ENCODE measurements around the gene FUS. TPM values are rescaled to one million over a fixed set of nuclear protein-coding genes. Genes with fewer than 3 reads are reported as not detected.
"Not testable (repeated sequence)": the region's sequence is repeated elsewhere in the genome, so short reads cannot be mapped to it uniquely, and the experiment has no call there.

The FUS gene
- total RNA-seq: 100 to 1,000 TPM; 168 to 208 TPM
- long read RNA-seq, donor 1, full-length matches to known transcripts: 45 of 70 reads
- long read RNA-seq, donor 1, partial matches to known transcripts: 22 of 70 reads
- long read RNA-seq, donor 1, other reads (novel, unspliced or antisense): 3 of 70 reads
- long read RNA-seq, donor 2, full-length matches to known transcripts: 202 of 242 reads
- long read RNA-seq, donor 2, partial matches to known transcripts: 30 of 242 reads
- long read RNA-seq, donor 2, other reads (novel, unspliced or antisense): 10 of 242 reads

DNA sequence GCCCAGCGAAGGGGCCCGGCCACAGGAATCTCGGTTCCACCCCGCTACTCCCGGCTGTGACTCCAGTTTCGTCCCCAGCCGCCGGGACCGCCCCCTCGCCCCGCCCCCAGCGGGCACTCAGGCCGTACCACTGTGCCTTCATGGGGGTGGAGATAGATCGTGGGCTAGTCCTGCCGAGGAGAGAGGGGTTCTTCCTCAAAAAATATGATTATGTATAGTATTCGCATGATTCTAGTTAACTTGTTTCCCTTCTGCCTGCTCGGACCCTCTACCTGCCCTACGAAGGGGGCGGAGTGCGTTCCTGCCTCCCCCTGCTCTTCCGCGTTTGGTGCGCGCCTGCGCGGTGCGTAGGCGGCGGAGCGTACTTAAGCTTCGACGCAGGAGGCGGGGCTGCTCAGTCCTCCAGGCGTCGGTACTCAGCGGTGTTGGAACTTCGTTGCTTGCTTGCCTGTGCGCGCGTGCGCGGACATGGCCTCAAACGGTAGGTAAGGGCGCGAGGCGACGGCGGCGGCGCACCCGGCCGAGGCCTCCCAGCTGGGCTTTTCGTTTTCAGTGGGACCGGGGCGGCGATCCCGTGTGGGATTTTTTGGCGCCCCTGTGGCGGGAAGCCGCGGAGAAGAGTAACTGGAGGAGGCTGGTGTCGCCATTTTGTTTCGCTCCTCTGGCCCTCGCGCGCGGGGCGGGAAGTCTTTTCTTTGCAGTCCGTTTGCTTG, at the start of gene FUS:
Gene FUS, plus strand, starts transcription at position 393 of the 713 bp plus-strand sequence. Its CDS starts 76 bp downstream, at position 469.
- intact Hi-C loops (cut with DNase I): loop anchor here (10.0 kb wide), 2 partner anchors 265 to 515 kb away; partner anchors contain the start of gene ZNF843 (in 2 of the 2)
- DNase-seq (ENCODE audit: low spot score): peak; percentile 98

DNA sequence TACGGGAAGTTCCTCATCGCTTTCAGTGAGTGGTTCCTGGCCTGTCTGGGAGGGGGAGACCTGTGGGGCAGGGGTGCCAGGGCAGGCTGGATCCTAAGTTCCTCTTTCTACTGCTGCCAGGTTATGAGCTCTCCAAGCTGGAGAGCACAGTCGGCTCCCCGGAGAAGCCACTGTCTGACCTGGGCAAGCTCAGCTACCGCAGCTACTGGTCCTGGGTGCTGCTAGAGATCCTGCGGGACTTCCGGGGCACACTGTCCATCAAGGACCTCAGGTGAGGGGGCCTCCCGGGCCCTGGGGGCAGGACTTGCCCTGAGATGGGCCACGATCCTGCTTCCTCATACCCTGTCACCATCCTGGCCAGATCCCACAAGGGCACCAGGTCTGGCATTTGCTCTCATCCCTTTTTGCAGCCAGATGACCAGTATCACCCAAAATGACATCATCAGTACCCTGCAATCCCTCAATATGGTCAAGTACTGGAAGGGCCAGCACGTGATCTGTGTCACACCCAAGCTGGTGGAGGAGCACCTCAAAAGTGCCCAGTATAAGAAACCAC, 49.5 kb upstream of the FUS start:
- intact Hi-C loops (cut with DNase I): loop anchor here in 1 of 2 donors (5.0 kb wide), 1 partner anchor 1383 kb away; the partner anchor contains the start of gene C16orf54
- no peak for DNase-seq (ENCODE audit: low spot score)

DNA sequence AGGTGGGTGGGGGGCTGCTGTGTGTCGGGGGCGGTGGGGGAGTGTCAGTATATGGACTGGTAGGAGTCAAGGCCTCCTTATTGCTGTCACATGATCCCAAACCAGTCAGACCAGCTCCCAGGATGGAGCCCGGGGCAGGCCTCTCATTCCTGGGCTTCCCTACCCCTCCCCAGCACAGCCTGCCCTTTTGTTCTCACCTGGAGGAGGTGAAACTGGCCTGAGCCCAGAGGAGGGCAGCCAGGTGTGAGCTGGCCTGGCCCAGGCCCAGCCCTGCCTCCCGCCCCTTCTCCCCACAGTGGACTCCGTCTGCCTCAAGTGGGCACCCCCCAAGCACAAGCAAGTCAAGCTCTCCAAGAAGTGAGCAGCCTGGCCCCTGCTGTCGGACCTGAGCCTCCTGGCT, 49.0 kb upstream of the FUS start:
- DNase-seq (ENCODE audit: low spot score): no peak
- intact Hi-C loops (cut with DNase I): loop anchor here in 1 of 2 donors (5.0 kb wide), 1 partner anchor 1384 kb away; the partner anchor contains the start of gene C16orf54

DNA sequence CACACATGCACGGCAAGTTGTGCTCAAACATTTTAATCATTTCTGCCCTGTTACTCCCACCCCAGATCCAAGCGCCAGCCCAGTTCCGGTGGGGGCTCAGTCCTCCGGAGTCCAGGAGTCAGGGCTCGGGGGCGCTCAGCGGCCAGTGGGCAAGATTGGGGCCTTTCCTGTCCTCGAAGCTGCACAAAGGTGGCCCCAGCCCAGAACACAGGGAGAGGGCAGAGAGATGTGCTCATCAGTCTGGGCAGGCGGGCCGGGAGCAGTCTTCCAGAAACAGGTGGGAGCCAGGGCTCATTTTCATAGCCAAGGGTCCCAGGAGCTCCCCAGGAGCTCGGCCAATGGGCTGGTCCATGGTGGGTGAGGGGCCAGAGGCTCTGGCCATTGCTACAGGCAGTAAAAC, 48.5 kb upstream of the FUS start:
- intact Hi-C loops (cut with DNase I): loop anchor here in 1 of 2 donors (5.0 kb wide), 1 partner anchor 1384 kb away; the partner anchor contains the start of gene C16orf54
- no peak for DNase-seq (ENCODE audit: low spot score)

DNA sequence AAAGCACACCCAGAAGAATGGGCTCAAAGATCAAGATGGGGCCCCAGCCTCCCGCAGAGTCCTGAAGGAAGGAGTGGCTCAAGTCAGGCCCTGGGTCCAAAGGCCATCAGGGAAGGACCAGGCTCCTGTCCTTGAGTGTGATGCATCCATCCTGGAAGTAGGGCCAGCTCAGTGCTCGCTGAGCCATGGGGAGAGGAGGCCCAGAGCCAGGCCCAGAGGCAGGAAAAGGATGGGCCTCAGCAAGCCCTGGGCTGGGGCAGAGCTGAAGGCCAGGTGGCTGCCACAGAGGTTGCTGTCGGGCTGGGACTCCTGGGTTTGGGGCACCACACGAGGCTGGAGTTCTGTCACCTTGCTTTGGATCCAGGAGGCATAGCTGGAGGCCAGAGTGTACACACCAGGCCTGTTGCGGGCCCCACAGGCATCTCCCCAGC, 48.1 kb upstream of the FUS start:
- DNase-seq (ENCODE audit: low spot score): no peak
- intact Hi-C loops (cut with DNase I): loop anchor here in 1 of 2 donors (5.0 kb wide), 1 partner anchor 1385 kb away; the partner anchor contains the start of gene C16orf54

DNA sequence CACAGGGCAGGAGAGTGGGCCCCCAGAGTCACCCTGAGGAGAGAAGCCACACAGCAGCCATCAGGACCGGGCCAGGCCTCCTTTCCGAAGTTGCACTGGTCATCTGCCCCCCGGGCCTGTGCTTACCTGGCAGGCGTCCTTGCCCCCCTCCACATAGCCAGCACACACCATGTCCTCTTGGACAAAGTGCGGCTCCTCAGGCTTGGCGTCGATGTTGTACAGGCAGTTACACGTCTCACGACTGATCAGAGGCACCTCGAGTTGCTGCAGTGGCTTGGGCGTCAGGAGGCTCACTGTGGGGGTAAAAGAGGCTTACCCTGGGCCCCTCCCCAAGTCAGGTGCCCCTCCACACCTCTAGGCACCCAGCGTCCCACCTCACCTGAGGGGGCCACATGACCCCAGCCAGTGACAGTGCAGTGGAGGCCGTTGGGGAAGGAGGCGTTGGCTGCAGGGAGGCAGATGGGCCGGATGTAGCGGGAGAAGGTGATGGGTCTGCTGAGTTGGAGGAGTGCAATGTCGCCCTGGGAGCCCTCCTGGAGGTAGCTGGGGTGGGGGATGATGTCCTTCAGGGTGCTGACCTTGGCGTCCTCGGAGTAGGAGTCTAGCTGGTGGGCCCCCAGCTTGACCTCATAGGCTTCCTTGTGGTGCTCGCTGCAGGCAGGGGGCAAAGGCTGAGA, 47.5 kb upstream of the FUS start:
- DNase-seq (ENCODE audit: low spot score): no peak
- intact Hi-C loops (cut with DNase I): loop anchor here in 1 of 2 donors (5.0 kb wide), 1 partner anchor 1385 kb away; the partner anchor contains the start of gene C16orf54

DNA sequence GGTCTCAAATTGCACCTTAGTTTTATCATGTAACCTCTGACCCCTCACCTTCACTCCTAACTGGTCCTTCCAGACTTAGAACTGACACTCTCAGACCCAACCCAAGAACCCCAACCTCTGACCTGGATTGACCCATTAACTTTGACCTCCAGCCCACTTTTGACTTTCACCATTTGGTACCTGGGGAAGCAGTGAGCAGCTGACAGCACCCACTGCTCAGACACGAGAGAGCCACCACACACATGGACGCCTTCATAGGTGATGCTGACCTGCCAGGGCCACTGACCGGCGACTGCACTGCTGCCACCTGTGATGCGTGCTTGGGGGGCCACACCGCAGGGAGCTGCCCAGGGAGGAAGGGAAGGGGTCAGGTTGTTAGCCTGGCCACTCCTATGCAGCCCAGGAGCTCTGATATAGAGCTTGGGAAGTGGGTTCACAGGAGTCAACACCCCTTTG, 46.9 kb upstream of the FUS start:
- DNase-seq (ENCODE audit: low spot score): no peak
- intact Hi-C loops (cut with DNase I): loop anchor here in 1 of 2 donors (5.0 kb wide), 1 partner anchor 1386 kb away; the partner anchor contains the start of gene C16orf54

DNA sequence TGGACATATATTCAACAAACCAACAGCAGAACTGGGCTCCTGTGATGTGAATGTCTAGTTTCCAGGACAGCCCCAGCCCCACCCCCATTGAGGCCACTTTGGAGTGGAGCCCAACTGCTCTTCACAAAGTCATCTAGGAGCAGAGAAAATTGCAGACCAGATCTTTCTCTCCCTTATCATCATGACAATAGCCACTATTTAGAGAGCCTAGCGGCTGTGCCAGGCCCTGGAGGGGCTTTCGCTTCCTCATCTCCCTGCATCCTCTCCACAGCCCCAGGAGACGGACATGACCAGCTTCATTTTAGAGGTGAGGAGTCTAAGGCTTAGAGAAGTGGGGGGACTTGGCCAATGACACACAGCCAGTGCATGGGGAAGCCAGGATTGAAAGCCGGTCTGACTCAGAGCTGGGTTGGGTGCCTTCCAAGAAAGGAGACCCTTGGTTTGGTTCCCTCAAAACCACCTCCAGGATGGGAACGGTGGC, 45.8 kb upstream of the FUS start:
- intact Hi-C loops (cut with DNase I): loop anchor here in 1 of 2 donors (5.0 kb wide), 1 partner anchor 1387 kb away; the partner anchor contains the start of gene C16orf54
- DNase-seq (ENCODE audit: low spot score): no peak

DNA sequence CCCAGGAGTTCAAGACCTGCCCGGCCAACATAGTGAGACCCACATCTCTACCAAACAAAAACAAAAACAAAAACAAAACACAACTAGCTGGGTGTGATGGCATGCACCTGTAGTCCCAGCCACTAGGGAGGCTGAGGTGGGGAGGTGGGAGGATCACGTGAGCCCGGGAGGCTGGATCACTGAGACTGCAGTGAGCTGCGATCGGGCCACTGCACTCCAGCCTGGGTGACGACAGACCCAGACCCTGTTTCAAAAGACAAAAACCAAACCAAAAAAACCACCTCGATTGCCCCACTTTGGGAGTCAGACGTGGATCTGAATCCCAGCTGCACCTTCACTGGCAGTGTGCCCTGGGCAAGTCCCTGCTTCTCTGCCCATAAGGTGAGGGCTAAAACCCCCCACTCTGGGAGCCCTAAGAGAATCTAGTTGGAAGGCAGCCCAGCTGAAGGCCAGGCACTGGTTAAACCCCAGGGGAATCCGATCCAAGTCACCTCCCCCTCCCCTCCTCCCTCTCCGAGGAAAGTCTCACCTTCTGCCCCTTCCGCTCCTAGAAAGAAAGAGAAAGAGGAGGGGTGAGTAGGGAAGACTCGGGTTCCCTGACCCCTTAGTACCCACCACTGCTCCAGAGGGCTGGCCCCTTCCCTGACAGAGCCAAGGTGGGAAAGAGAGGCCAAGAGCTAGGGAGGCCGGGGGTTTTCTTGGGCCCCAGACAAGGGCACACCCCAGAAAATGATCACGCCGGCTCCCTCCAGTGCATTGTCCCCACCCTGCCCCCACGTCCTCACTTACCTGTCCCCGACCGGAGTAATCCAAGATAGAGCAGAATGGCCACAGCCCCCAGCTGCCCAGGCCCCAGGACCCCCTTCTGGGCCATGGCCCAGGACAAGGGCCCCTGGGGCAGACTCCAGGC, 45.1 kb upstream of the FUS start:
- DNase-seq (ENCODE audit: low spot score): no peak
- intact Hi-C loops (cut with DNase I): loop anchor here in 1 of 2 donors (5.0 kb wide), 2 partner anchors 577 to 1388 kb away; partner anchors contain the start of gene C16orf54

DNA sequence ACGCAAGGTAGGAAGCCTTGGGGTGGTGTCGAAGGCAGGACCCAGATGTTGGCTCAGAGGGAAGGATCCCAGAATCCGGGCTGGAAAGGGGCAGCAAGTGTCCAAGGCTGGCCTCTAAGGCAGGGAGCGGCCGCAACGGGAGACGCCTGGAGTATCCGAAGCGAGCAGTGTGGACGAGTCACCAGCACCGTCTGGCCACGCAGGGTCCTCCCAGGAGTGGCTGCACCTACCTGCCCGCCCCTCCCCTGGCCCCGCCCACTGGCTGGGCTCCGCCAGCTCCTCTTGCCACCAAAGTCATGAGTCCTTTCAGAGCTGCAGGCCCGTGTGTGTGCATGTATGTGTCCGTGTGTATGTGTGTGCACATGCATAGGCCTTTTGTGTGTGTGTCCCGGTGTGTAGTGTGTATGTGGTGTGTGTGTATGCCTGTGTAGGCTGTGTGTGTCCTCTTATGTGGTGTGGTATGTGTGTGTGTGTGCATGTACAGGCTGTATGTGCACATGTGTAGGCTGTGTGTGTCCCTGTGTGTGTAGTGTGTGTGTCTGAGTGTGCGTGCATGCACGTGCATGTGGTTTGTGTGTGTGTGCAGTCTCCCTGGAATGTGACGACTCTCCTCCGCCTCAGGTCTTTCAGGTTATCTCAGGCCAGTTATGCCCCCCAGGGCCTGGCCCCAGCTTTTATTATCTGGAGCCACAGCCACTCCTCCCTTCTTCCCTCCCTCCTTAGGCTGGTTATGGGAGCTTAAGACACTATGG, 44.2 kb upstream of the FUS start, which contains the start of gene PRSS8:
Gene PRSS8, minus strand, starts transcription at position 193 of the 752 bp plus-strand sequence. CDS start 229 bp downstream, outside the sequence.
- DNase-seq (ENCODE audit: low spot score): no peak
- intact Hi-C loops (cut with DNase I): loop anchor here in 1 of 2 donors (5.0 kb wide), 1 partner anchor 577 kb away; a partner anchor contains a TSS

DNA sequence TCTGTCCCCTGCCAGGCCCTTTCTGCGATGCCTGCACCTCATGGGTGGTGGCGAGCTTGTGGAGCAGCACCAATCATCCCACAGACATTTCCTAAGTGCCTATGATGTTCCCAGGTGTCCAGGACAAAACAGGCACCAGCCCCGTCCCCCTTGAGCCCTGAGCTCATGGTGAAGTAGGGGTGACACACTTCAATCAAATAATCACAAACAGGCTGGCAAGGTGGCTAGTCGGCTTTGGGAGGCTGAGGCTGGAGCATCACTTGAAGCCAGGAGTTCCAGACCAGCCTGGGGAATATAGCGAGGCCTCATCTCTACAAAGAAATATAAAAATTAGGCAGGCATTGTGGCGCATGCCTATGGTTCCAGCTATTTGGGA, 43.7 kb upstream of the FUS start:
- no peak for DNase-seq (ENCODE audit: low spot score)
- intact Hi-C loops (cut with DNase I): loop anchor here in 1 of 2 donors (5.0 kb wide), 1 partner anchor 576 kb away; a partner anchor contains a TSS

DNA sequence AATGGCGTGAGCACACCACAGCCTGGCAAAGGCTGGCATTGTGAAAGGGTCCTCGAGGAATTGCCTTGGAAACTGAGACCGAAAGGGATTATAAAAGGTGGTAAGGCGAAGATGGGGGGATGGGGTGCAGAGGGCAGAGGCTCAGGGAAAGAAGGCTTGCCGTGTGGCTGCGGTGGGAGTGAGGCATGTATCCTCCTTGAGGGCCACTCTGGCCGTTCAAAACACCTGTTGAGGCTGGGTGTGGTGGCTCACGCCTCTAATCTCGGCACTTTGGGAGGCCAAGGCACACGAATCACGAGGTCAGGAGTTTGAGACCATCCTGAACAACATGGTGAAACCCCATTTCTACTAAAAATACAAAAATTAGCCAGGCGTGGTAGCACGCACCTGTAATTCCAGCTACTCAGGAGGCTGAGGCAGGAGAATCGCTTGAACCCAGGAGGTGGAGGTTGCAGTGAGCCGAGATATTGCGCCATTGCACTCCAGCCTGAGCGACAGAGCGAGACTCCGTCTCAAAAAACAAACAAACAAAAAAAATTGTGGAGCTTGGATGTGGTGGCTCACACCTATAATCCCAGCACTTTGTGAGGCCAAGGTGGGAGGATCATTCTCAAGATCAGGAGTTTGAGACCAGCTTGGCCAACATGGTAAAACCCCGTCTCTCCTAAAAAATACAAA, 43.0 kb upstream of the FUS start:
- intact Hi-C loops (cut with DNase I): loop anchor here in 1 of 2 donors (5.0 kb wide), 1 partner anchor 575 kb away; a partner anchor contains a TSS
- not testable (repeated sequence) for DNase-seq (ENCODE audit: low spot score)

DNA sequence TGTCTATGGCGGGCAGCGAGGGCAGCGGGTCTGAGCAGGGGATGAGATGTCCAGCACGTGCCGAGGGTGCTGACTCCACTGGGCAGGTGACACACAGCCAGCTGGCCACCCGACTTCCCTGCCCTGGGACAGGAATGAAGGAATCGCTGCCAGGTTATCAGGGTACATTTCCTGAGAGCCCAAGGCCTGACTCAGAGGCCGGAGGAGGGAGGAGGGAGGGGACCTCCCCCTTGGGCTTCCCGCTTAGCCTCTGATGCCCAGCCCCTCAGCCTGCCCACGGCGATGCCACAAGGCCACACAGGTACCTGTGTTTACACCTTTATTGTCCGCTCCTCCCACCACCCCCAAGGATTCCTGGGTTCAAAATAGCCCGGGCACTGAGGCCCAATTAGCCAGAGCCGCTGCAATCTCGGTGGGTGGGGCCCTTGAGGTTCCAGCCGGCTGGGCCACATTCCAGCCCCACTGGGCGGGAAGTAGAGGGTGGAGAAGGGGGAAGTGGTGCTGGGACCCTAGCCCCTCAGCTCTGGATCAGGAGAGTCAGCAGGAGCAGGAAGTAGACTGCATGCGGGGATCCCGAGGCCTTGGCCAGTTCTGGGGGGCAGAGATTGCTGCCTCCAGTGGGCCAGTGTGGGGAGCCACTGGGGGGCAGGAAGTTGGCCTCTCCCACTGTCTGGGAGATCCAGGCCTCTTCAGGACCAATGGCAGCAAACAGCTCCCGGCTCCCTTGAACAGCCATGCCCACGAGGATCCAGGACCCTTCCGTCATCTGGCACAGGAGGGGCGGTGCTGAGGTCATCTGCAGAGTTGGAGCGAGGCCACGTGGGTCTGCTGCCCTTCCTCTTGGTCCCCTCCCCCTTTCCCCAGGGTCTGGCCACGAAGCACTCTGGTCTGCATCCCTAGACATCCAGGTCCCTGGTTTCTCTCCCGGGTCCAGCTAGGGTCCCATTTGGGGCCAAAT, 41.0 kb upstream of the FUS start:
- intact Hi-C loops (cut with DNase I): loop anchor here in 1 of 2 donors (5.0 kb wide), 1 partner anchor 573 kb away; a partner anchor contains a TSS
- DNase-seq (ENCODE audit: low spot score): peak; percentile 84

DNA sequence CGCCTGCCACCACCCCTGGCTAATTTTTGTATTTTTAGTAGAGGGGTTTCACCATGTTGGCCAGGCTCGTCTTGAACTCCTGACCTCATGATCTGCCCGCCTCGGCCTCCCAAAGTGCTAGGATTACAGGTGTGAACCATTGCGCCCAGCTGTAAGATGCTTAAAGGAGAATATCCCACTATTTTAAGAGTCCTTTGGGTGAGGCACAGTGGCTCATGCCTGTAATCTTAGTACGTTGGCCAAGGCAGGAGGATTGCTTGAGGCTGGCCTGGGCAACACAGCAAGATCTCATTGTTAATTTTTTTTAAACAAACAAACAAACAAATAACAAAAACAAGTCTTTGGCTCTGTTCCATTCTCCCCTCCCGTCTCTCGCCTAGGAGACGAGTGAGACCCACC, 38.9 kb upstream of the FUS start:
- DNase-seq (ENCODE audit: low spot score); intact Hi-C loops (cut with DNase I): not testable (repeated sequence)

DNA sequence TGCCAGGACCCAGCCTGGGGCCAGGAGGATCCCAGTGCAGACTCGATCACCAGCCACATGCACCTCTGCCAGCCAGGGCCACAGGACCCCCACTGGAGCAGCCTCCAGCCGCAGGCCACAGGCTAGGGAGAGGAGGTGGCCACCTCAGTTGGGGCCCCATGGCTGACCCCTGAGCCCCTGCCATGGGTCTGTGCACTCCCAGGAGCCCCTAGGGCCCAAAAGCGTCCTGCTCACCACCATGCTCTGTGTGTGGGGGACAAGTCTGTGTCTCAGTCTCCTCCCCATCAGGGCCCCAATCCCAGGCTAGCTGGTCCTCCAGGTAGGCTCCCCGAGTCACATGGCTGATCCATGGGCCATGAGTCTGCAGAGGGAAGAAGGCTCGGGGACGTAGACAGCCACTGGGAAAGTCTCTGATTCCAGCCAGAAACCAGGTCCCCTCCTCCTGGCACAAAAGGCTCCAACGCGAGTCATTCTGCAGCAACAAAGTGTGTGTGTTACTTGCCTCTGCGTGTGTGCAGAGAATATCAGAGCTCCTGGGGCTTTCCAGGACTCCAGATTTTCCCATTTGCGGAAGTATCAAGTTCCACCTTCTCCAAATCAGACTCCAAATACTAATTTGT, 38.3 kb upstream of the FUS start:
- no peak for DNase-seq (ENCODE audit: low spot score)
- intact Hi-C loops (cut with DNase I): no loop called here

Measured in posterior vena cava (tissue), 2 donors.